Sigmoid colon (tissue), 7 donors: ENCODE data around the gene STX18. TPM values are rescaled to one million over a fixed set of nuclear protein-coding genes. Genes with fewer than 3 reads are reported as not detected.
A peak's percentile ranks its signal among the peaks of the same experiment; 100 is the strongest.

Source experiments
- DNase-seq: peaks from one replicate; pipeline ENCODE4 v3.0.0-alpha.2; 2019
- H3K27ac ChIP-seq, 4 donors: fragments of 200-600 bp; sonication (generic); one replicate each; pipeline ENCODE4 v1.5.1; 2016 to 2019; ENCODE audit warnings: mild to moderate bottlenecking in 1 of 4
- H3K27me3 ChIP-seq, 3 donors: fragments of 200-600 bp; sonication (generic); one replicate each; pipeline ENCODE4 v1.5.1; 2019; ENCODE audit warnings: mild to moderate bottlenecking in 1 of 3
- H3K36me3 ChIP-seq, 4 donors: fragments of 200-600 bp; sonication (generic); one replicate each; pipeline ENCODE4 v1.5.1; 2016 to 2019
- H3K4me1 ChIP-seq, 4 donors: fragments of 200-600 bp; sonication (generic); one replicate each; pipeline ENCODE4 v1.5.1; 2017 to 2019
- H3K4me3 ChIP-seq, 4 donors: fragments of 200-600 bp; sonication (generic); one replicate each; pipeline ENCODE4 v1.5.1; 2017 to 2019; ENCODE audit warnings: mild to moderate bottlenecking in 2 of 4, moderate library complexity in 1 of 4
- H3K9me3 ChIP-seq, 4 donors: fragments of 200-600 bp in 3 of 4; sonication (generic) in 3 of 4; one replicate each; pipeline versions ENCODE4 v1.5.1 to v1.6.1; 2013 to 2019
- CTCF ChIP-seq, 4 experiments: fragments of 450-650 bp in 3 of 4; fragments of 200-600 bp in 1 of 4; IDR thresholded peaks; one replicate each; pipeline ENCODE4 v1.5.1; 2016 to 2019; ENCODE audit warnings: antibody characterized with exemption in 4 of 4, mild to moderate bottlenecking in 3 of 4, moderate library complexity in 2 of 4
- EP300 ChIP-seq, 4 donors: sonication (generic); formaldehyde crosslinking; IDR thresholded peaks; one replicate each; pipeline ENCODE4 v1.6.1; 2017; ENCODE audit warnings: antibody characterized with exemption in 4 of 4
- POLR2A ChIP-seq, 2 donors: fragments of 450-650 bp; IDR thresholded peaks; one replicate each; pipeline ENCODE4 v1.6.1; 2016; ENCODE audit warnings: antibody characterized with exemption in 2 of 2, mild to moderate bottlenecking in 2 of 2, moderate library complexity in 2 of 2
- POLR2AphosphoS5 ChIP-seq, 4 donors: sonication (generic); formaldehyde crosslinking; IDR thresholded peaks; one replicate each; pipeline ENCODE4 v1.6.1; 2017; ENCODE audit warnings: antibody characterized with exemption in 4 of 4
- WGBS, 2 donors: extraction: QIAGEN DNeasy Blood & Tissue Kit; methylation state at CpG; one replicate each; pipeline ENCODE4 v1.1.7; 2013; 5-methylcytosine and 5-hydroxymethylcytosine counted together
- intact Hi-C: fragments of 100-400 bp; cut with DNase I; formaldehyde crosslinking; loops from one replicate; pipeline ENCODE4 v1.15.1; 2023
- polyA plus RNA-seq, 3 donors: library from polyadenylated mRNA; stranded (reverse); fragments of 200-250 nt; gene quantifications; one replicate each; pipeline ENCODE4 v1.2.3, GENCODE V29; 2013
- total RNA-seq, 4 donors: library from RNA; depleted of rRNA; stranded (reverse); fragments of >200 nt; gene quantifications; one replicate each; pipeline ENCODE4 v1.1.0, GENCODE V29; 2016
- donor health status: healthy with polysubstance abuse.
- donor health status: Bipolar disorder and iron deficiency.
- donor health status: healthy.

STX18 gene
- total RNA-seq (10 to 100 TPM; 23.5 to 26.9 (median 26.0) TPM), polyA plus RNA-seq (10 to 100 TPM; 24.1 to 45.1 (median 32.4) TPM)

GRCh38 chr4:4541661-4542570 is at the start of gene STX18:
STX18 (minus strand) TSS chr4:4542048; CDS start chr4:4541964, 84 bp downstream.
- intact Hi-C loops = loop anchor here (2.0 to 5.0 kb wide), 3 partner anchors 33 to 293 kb away; partner anchors contain the start of gene TMEM128
- H3K27ac ChIP-seq = peak within 1 kb of the TSS; percentile 81 to 91 (median 84)
- H3K4me3 ChIP-seq = peak within 1 kb of the TSS; percentile 87 to 98 (median 92)
- peaks cover 0 to 41% (median 33%) of the 10 kb centered on the region in 4 donors for H3K4me1 ChIP-seq
- 0% methylated on average over 76 of the region's 76 CpGs for WGBS, 2 donors
- TF ChIP-seq CTCF (IDR thresholded peaks at IDR 0.05) (no peak), EP300 (IDR thresholded peaks at IDR 0.05) (peak in 1 of 4 donors; percentile 32), POLR2AphosphoS5 (IDR thresholded peaks at IDR 0.05) (peak; percentile 78 to 91 (median 88)), POLR2A (IDR thresholded peaks at IDR 0.05) (peak; percentile 31 to 64)
- peaks cover 0 to 19% (median 0%) of the 10 kb centered on the region in 4 donors for H3K36me3 ChIP-seq
- DNase-seq = peak; percentile 92
- no peaks in the 10 kb centered on the region for H3K9me3 ChIP-seq
- no peaks in the 10 kb centered on the region for H3K27me3 ChIP-seq

GRCh38 chr4:4591071-4591470 is 49.2 kb upstream of the STX18 start:
- WGBS, 2 donors = 95 to 96% methylated on average over 4 of the region's 4 CpGs

GRCh38 chr4:4590546-4590945 is 48.7 kb upstream of the STX18 start:
- no peaks in the 10 kb centered on the region for H3K36me3 ChIP-seq
- no peaks in the 10 kb centered on the region for H3K27me3 ChIP-seq
- no peaks in the 10 kb centered on the region for H3K4me1 ChIP-seq
- TF ChIP-seq POLR2A (IDR thresholded peaks at IDR 0.05) (no peak), POLR2AphosphoS5 (IDR thresholded peaks at IDR 0.05) (no peak), EP300 (IDR thresholded peaks at IDR 0.05) (no peak), CTCF (IDR thresholded peaks at IDR 0.05) (no peak)
- no peak for DNase-seq
- H3K27ac ChIP-seq = no peak overlapping the region
- intact Hi-C loops = no loop called here
- WGBS, 2 donors = 86 to 91% methylated on average over 7 of the region's 7 CpGs
- no peak overlapping the region for H3K4me3 ChIP-seq
- H3K9me3 ChIP-seq = peaks cover 0 to 6% (median 1%) of the 10 kb centered on the region in 4 donors

More at GRCh38 chr4:4591071-4591470, 49.2 kb upstream of the STX18 start:
- no peak overlapping the region for H3K4me3 ChIP-seq
- peaks cover 0 to 8% (median 1%) of the 10 kb centered on the region in 4 donors for H3K9me3 ChIP-seq
- no peak for TF ChIP-seq POLR2AphosphoS5 (IDR thresholded peaks at IDR 0.05)
- no peak for TF ChIP-seq POLR2A (IDR thresholded peaks at IDR 0.05)
- no peak for TF ChIP-seq CTCF (IDR thresholded peaks at IDR 0.05)
- TF ChIP-seq EP300 (IDR thresholded peaks at IDR 0.05) = no peak
- intact Hi-C loops = no loop called here
- no peak overlapping the region for H3K27ac ChIP-seq
- H3K36me3 ChIP-seq = no peaks in the 10 kb centered on the region
- H3K27me3 ChIP-seq = no peaks in the 10 kb centered on the region
- H3K4me1 ChIP-seq = no peaks in the 10 kb centered on the region
- no peak for DNase-seq

GRCh38 chr4:4585012-4585670 is 43.3 kb upstream of the STX18 start:
- Histone ChIP-seq H3K36me3 (no peaks in the 10 kb centered on the region), H3K9me3 (no peaks in the 10 kb centered on the region), H3K27ac (no peak overlapping the region), H3K4me1 (no peaks in the 10 kb centered on the region), H3K4me3 (no peak overlapping the region), H3K27me3 (no peaks in the 10 kb centered on the region)
- WGBS, 2 donors = 89 to 91% methylated on average over 3 of the region's 3 CpGs
- DNase-seq = no peak
- TF ChIP-seq EP300 (IDR thresholded peaks at IDR 0.05) (no peak), CTCF (IDR thresholded peaks at IDR 0.05) (no peak), POLR2A (IDR thresholded peaks at IDR 0.05) (no peak), POLR2AphosphoS5 (IDR thresholded peaks at IDR 0.05) (no peak)
- intact Hi-C loops = no loop called here
